Cardiac muscle cell (in vitro differentiated cells and primary cell): Measurements from ENCODE around the gene DDX39B. TPM values are rescaled to one million over a fixed set of nuclear protein-coding genes. Genes with fewer than 3 reads are reported as not detected.

ENCODE experiments used
- DNase-seq, 2 donors: peaks; one replicate each; pipeline versions ENCODE4 v3.0.0 to v3.0.0-alpha.2; 2010 to 2017; ENCODE audit warnings: low read depth in 1 of 2, low spot score in 1 of 2
- H3K27ac ChIP-seq: fragments of 200-600 bp; sonication (generic); 2 replicates; pipeline ENCODE4 v1.5.1; 2016
- H3K27me3 ChIP-seq: fragments of 200-600 bp; sonication (generic); 2 replicates; pipeline ENCODE4 v1.6.0; 2016; ENCODE audit warnings: control low read depth
- H3K36me3 ChIP-seq: fragments of 200-600 bp; sonication (generic); 2 replicates; pipeline ENCODE4 v1.5.1; 2016; ENCODE audit warnings: control low read depth
- H3K4me1 ChIP-seq: fragments of 200-600 bp; sonication (generic); 2 replicates; pipeline ENCODE4 v1.8.1; 2017; ENCODE audit warnings: low read depth, mild to moderate bottlenecking, mixed run types
- H3K4me3 ChIP-seq: fragments of 200-600 bp; sonication (generic); 2 replicates; pipeline ENCODE4 v1.5.1; 2016; ENCODE audit warnings: mild to moderate bottlenecking
- H3K9me3 ChIP-seq: fragments of 200-600 bp; sonication (generic); 2 replicates; pipeline ENCODE4 v1.5.1; 2017; ENCODE audit warnings: low read depth, mild to moderate bottlenecking, control low read depth
- CTCF ChIP-seq: IDR thresholded peaks from 2 replicates; pipeline ENCODE4 v1.5.1; 2012; ENCODE audit warnings: low read depth, mild to moderate bottlenecking, low read length
- polyA plus RNA-seq: library from polyadenylated mRNA; unstranded; fragments of >200 nt; fragmentation: Nextera tagmentation; extraction: Ambion mirVana; gene quantifications from 2 replicates; pipeline ENCODE4 v1.2.1, GENCODE V29; 2016
- total RNA-seq: library from RNA; depleted of rRNA; stranded (reverse); fragments of >200 nt; gene quantifications from 2 replicates; pipeline ENCODE4 v1.2.3, GENCODE V29; 2016

Gene DDX39B
- total and polyA plus RNA-seq, 2 experiments from 2014 or later, result 321 to 371 TPM

GRCh38 chr6:31586008-31586407 lies 44.2 kb upstream of the DDX39B start, which contains the start of gene LST1:
Gene LST1, plus strand, starts transcription at chr6:31586277. Its CDS starts 1,023 bp downstream, at chr6:31587300.
- Histone ChIP-seq H3K4me1 (peaks cover 3% of the 10 kb centered on the region), H3K27me3 (no peaks in the 10 kb centered on the region), H3K9me3 (no peaks in the 10 kb centered on the region), H3K4me3 (no peak within 1 kb of the TSS), H3K27ac (no peak within 1 kb of the TSS), H3K36me3 (no peaks in the 10 kb centered on the region)
- peak in 1 of 2 donors; percentile 21 for DNase-seq
- TF ChIP-seq CTCF, result no peak

GRCh38 chr6:31585491-31585890 lies 43.7 kb upstream of the DDX39B start:
- no peak for DNase-seq
- peak; percentile 16 for TF ChIP-seq CTCF
- H3K4me1 ChIP-seq, result peaks cover 3% of the 10 kb centered on the region
- no peaks in the 10 kb centered on the region for H3K36me3 ChIP-seq
- no peak overlapping the region for H3K4me3 ChIP-seq
- no peaks in the 10 kb centered on the region for H3K27me3 ChIP-seq
- H3K27ac ChIP-seq, result no peak overlapping the region
- H3K9me3 ChIP-seq, result no peaks in the 10 kb centered on the region

DNA sequence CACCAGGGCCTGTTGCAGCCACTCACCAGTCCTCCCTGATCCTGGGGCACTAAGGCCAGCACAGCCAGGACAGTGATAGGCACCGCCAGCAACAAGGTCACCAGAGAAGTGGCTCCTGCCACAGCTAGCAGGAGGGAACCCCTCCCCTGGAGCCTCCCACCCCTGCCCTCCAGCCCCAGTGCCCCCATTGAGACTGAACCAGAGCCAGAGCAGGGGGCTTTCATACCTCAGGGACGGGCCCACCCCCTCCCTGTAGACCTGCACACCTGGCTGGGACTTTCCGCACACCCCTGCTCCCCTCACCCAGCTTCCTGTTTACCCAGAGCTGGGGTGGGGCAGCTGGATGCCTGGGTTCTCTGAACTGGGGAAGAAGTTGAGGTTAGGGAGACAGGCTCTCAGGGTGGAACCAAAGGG lies 40.4 kb upstream of the DDX39B start, which contains the start of gene LTB:
LTB (minus strand) TSS at position 195 of the 414 bp plus-strand sequence; CDS start at position 188, 7 bp downstream.
- Histone ChIP-seq H3K27ac (peak within 1 kb of the TSS; percentile 64), H3K9me3 (no peaks in the 10 kb centered on the region)

DNA sequence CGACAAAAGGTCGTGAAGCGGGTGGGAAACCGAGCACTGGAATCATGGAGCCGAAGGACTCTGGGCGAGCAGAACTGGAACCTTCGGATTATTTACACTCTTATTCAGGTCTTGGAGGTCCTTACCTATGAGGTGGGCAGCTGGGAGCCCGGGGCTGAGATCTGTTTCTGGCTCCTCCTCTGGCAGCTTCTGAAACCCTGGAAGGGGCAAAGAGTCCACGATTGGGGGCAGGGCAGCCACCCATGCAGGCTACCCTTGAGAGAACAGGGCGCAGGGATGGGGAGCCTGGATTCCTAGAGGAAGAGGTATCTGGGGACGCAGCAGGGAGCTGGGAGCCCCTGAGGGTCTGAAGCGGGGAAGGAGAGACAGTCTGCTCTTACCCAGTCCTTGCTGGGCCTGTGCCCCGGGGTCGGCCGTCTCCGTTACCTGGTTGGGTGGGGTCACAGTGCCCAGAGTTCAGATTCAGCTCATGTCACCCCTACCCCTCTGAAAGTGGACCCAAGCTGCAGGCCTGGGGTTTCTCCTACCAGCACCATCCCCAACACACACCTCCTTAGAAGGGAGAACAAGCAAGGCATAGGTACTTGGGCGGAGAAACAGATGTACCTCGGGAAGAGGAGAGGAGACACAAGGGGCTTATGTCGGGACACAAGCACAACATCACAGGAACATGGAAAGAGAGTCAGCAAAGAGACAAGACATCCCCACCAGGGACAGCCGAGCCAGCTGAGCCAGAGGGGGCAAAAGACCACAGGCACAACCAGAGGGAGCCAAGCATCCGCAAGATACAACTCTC lies 39.8 kb upstream of the DDX39B start:
- DNase-seq, result peak in 1 of 2 donors; percentile 34
- H3K4me1 ChIP-seq, result peaks cover 3% of the 10 kb centered on the region
- no peaks in the 10 kb centered on the region for H3K27me3 ChIP-seq
- H3K27ac ChIP-seq, result peak overlapping the region; percentile 64
- no peaks in the 10 kb centered on the region for H3K36me3 ChIP-seq
- H3K4me3 ChIP-seq, result peak overlapping the region; percentile 54
- no peak for TF ChIP-seq CTCF
- H3K9me3 ChIP-seq, result no peaks in the 10 kb centered on the region

More for the DNA sequence above, 40.4 kb upstream of the DDX39B start, which contains the start of gene LTB:
- no peak for DNase-seq
- TF ChIP-seq CTCF, result no peak
- H3K4me3 ChIP-seq, result peak within 1 kb of the TSS; percentile 54
- H3K4me1 ChIP-seq, result peaks cover 3% of the 10 kb centered on the region
- H3K27me3 ChIP-seq, result no peaks in the 10 kb centered on the region
- no peaks in the 10 kb centered on the region for H3K36me3 ChIP-seq

- Histone ChIP-seq H3K27ac (peak overlapping the region; percentile 64), H3K4me3 (peak overlapping the region; percentile 54), H3K36me3 (no peaks in the 10 kb centered on the region), H3K4me1 (peaks cover 3% of the 10 kb centered on the region), H3K27me3 (no peaks in the 10 kb centered on the region), H3K9me3 (no peaks in the 10 kb centered on the region)
- peak; percentile 96 for TF ChIP-seq CTCF
- peak; percentile 86 to 92 for DNase-seq
These were observed 39.1 kb upstream of the DDX39B start for GRCh38 chr6:31580807-31581433.
